Dendritic cell treated with granulocyte-macrophage colony-stimulating factor and Interleukin-4, amounts not matched to agents 40 ng/mL and 50 ng/mL, for 4 days (primary cell): Measurements from ENCODE around the gene MYL2.

Experiments
- H3K27ac Mint-ChIP-seq: one replicate; pipeline ENCODE4 v1.8.0; 2022; ENCODE audit warnings: mild to moderate bottlenecking, mixed read lengths
- H3K27me3 Mint-ChIP-seq: one replicate; pipeline ENCODE4 v1.8.0; 2022; ENCODE audit warnings: mild to moderate bottlenecking, mixed read lengths
- H3K36me3 Mint-ChIP-seq: one replicate; pipeline ENCODE4 v1.8.0; 2022; ENCODE audit warnings: low read depth, mixed read lengths
- H3K4me1 Mint-ChIP-seq: one replicate; pipeline ENCODE4 v1.8.0; 2022; ENCODE audit warnings: low read depth, mixed read lengths
- H3K4me3 Mint-ChIP-seq: one replicate; pipeline ENCODE4 v1.8.0; 2022; ENCODE audit warnings: mild to moderate bottlenecking, moderate library complexity, mixed read lengths
- H3K9me3 Mint-ChIP-seq: one replicate; pipeline ENCODE4 v1.8.0; 2022; ENCODE audit warnings: mixed read lengths
- intact Hi-C: fragments of 100-400 bp; cut with micrococcal nuclease; formaldehyde crosslinking; loops from one replicate; pipeline ENCODE4 v1.15.0; 2022

MYL2 gene

DNA sequence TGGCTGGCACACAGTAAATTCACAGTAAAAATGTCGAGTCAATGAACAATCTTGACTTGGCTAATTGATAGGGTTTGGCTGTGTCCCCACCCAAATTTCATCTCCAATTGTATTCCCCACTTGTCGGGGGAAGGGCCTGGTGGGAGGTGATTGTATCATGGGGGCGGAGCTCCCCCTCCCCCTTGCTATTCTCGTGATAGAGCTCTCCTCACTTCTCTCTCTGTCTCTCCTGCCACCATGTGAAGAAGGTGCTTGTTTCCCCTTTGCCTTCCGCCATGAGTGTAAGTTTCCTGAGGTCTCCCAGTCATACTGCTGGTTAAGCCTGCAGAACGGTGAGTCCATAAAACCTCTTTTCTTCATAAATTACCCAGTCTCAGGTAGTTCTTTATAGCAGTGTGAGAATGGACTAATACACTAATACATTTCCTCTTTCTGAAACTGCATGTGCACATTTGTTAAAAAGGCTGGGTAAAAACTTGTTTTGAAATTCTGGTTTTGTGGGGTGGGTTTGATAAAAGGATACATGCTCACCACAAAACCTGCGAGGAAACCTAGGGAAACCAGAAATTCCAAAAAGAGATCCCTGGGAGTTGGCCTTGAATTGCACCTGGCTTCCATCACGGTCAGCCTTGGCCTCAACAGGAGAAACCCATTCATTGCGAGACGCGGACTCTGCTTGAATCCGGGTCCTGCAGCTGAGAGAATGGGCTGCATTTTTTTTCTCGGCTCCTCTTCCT is 16.2 kb upstream of the MYL2 start:
- peaks cover 14% of the 10 kb centered on the region for H3K27me3 Mint-ChIP-seq
- no peak overlapping the region for H3K4me3 Mint-ChIP-seq

DNA sequence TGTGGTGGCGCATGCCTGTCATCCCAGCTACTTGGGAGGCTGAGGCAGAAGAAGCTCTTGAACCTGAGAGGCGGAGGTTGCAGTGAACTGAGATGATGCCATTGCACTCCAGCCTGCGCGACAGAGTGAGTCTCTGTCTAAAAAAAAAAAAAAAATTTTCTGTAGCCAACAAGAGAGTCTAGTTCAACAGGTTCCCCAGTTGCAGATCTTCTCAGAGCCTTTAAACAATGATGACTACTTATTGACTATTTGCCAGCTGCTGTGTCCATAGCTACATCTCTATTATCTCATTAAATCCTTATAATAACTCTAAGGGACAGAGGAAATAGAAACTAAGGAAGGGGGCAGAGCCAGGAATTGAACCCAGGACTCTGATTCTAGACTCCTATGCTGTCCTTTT is 15.2 kb upstream of the MYL2 start:
- no peak overlapping the region for H3K27ac Mint-ChIP-seq
- H3K4me1 Mint-ChIP-seq = peaks cover 16% of the 10 kb centered on the region
- H3K4me3 Mint-ChIP-seq = no peak overlapping the region
- intact Hi-C loops = loop anchor here (5.0 to 10.0 kb wide), 2 partner anchors 237 to 529 kb away; no protein-coding TSS in a partner anchor
- H3K36me3 Mint-ChIP-seq = no peaks in the 10 kb centered on the region
- H3K9me3 Mint-ChIP-seq = no peaks in the 10 kb centered on the region
- H3K27me3 Mint-ChIP-seq = peaks cover 14% of the 10 kb centered on the region

More for the DNA sequence above, 16.2 kb upstream of the MYL2 start:
- Mint-ChIP-seq H3K36me3 (no peaks in the 10 kb centered on the region), H3K4me1 (peaks cover 16% of the 10 kb centered on the region), H3K9me3 (no peaks in the 10 kb centered on the region), H3K27ac (no peak overlapping the region)
- intact Hi-C loops = loop anchor here (1.0 to 10.0 kb wide), 3 partner anchors 236 to 528 kb away; no protein-coding TSS in a partner anchor

DNA sequence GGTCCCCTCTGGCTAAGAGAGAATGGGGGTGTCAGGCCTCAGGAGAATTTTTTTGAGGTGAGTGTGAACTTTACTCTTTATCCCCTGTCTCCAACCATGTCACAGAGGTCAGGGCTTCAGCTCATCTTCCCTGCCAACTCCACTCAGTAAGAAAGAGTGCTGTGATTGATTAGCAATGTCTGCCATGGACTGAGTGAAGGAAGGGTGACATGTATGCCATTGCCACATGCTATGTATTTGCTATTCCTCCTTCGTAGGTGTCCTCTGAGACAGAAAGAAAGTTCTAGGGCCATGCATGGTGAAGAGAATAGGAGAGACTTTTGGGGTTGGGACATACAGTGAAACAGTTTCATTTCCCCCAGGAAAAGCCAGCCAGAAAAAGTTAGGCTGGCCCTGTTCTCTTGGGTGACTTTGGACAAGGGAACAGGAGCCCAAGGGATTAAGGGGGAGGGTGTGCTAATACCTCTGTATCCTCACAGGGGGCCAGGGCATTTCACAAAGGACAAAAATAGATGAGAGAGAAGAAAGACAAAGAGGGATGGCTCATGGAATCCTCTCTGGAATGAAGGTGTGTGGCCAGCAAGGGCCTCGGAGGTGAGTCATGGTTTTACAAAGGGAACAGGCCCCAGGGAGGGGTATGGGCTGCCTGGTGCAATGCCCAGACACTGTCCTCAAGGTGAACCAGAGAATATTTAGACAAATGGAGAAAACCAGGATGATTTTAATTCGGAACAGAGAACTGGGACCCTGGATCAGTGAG is 13.9 kb upstream of the MYL2 start:
- Mint-ChIP-seq H3K36me3 (no peaks in the 10 kb centered on the region), H3K9me3 (no peaks in the 10 kb centered on the region), H3K4me3 (no peak overlapping the region), H3K27ac (no peak overlapping the region), H3K27me3 (peaks cover 14% of the 10 kb centered on the region), H3K4me1 (peaks cover 16% of the 10 kb centered on the region)
- intact Hi-C loops = loop anchor here (10.0 kb wide), 1 partner anchor 531 kb away; no protein-coding TSS in a partner anchor

GRCh38 chr12:110933326-110933974 is 13.1 kb upstream of the MYL2 start:
- no peaks in the 10 kb centered on the region for H3K9me3 Mint-ChIP-seq
- intact Hi-C loops = loop anchor here (10.0 kb wide), 1 partner anchor 531 kb away; no protein-coding TSS in a partner anchor
- H3K27ac Mint-ChIP-seq = no peak overlapping the region

GRCh38 chr12:110932046-110932445 is 11.7 kb upstream of the MYL2 start:
- H3K4me1 Mint-ChIP-seq = peaks cover 12% of the 10 kb centered on the region
- peaks cover 9% of the 10 kb centered on the region for H3K27me3 Mint-ChIP-seq
- H3K27ac Mint-ChIP-seq = no peak overlapping the region
- H3K9me3 Mint-ChIP-seq = no peaks in the 10 kb centered on the region
- no peaks in the 10 kb centered on the region for H3K36me3 Mint-ChIP-seq
- no peak overlapping the region for H3K4me3 Mint-ChIP-seq
- intact Hi-C loops = loop anchor here (10.0 kb wide), 1 partner anchor 533 kb away; no protein-coding TSS in a partner anchor

More at GRCh38 chr12:110933326-110933974, 13.1 kb upstream of the MYL2 start:
- Mint-ChIP-seq H3K36me3 (no peaks in the 10 kb centered on the region), H3K4me1 (peaks cover 16% of the 10 kb centered on the region), H3K4me3 (no peak overlapping the region), H3K27me3 (peaks cover 14% of the 10 kb centered on the region)

DNA sequence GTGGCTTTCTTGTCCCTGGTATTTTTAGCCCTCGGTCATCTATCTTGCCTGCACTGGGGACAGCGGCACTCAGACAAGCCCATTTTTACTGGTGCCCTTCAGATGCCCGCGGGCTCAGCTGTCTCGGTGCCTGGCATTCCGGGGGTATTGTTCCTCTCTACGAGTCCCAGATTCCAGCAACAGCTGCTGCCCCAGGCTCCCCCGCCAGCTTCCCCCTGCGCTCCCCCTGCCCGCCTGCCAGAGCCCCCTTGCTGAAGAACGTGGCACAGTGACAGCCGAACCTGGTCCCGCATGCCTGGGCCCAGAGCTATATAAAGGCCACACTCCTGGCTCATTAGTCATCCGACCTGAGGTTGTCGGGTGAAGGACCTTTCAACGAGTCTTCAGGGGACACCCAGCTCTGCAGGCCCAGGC is 10.9 kb upstream of the MYL2 start:
- no peak overlapping the region for H3K4me3 Mint-ChIP-seq
- no peaks in the 10 kb centered on the region for H3K9me3 Mint-ChIP-seq
- intact Hi-C loops = loop anchor here (10.0 kb wide), 1 partner anchor 533 kb away; no protein-coding TSS in a partner anchor
- H3K27me3 Mint-ChIP-seq = peaks cover 3% of the 10 kb centered on the region
- H3K4me1 Mint-ChIP-seq = peaks cover 7% of the 10 kb centered on the region
- no peak overlapping the region for H3K27ac Mint-ChIP-seq
- no peaks in the 10 kb centered on the region for H3K36me3 Mint-ChIP-seq

- no peaks in the 10 kb centered on the region for H3K27me3 Mint-ChIP-seq
- no peak overlapping the region for H3K27ac Mint-ChIP-seq
- intact Hi-C loops = loop anchor here (10.0 kb wide), 1 partner anchor 534 kb away; no protein-coding TSS in a partner anchor
- H3K36me3 Mint-ChIP-seq = no peaks in the 10 kb centered on the region
- no peak overlapping the region for H3K4me3 Mint-ChIP-seq
- H3K4me1 Mint-ChIP-seq = peaks cover 6% of the 10 kb centered on the region
- no peaks in the 10 kb centered on the region for H3K9me3 Mint-ChIP-seq
These were observed 10.3 kb upstream of the MYL2 start for GRCh38 chr12:110930348-110931314.

GRCh38 chr12:110929818-110930217 is 9.4 kb upstream of the MYL2 start:
- Mint-ChIP-seq H3K4me3 (no peak overlapping the region), H3K9me3 (no peaks in the 10 kb centered on the region), H3K27me3 (no peaks in the 10 kb centered on the region), H3K36me3 (no peaks in the 10 kb centered on the region), H3K27ac (no peak overlapping the region), H3K4me1 (peaks cover 6% of the 10 kb centered on the region)
- intact Hi-C loops = loop anchor here (10.0 kb wide), 1 partner anchor 535 kb away; no protein-coding TSS in a partner anchor

DNA sequence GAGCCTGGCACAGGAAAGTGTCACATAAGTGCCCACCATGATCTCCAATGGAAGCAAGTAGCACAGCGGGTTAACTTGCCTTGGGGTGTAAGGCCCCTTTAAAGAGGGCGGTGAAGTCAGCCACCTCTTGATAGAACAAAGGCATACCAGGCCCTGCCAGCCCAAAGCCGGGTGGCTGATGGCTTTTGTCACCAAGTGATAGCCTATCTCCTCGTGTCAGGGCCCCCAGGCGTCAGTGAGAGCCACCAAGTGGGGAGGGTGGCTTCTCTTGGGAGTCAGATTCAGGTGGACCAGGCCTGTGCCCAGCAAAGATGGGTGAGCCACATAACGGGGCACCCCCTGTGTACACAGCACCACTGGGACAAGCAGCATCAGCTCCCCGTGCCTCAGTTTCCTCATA is 8.3 kb upstream of the MYL2 start:
- H3K27ac Mint-ChIP-seq = no peak overlapping the region
- H3K9me3 Mint-ChIP-seq = no peaks in the 10 kb centered on the region
- intact Hi-C loops = no loop called here
- no peaks in the 10 kb centered on the region for H3K27me3 Mint-ChIP-seq
- H3K4me1 Mint-ChIP-seq = no peaks in the 10 kb centered on the region
- H3K4me3 Mint-ChIP-seq = no peak overlapping the region
- H3K36me3 Mint-ChIP-seq = no peaks in the 10 kb centered on the region

DNA sequence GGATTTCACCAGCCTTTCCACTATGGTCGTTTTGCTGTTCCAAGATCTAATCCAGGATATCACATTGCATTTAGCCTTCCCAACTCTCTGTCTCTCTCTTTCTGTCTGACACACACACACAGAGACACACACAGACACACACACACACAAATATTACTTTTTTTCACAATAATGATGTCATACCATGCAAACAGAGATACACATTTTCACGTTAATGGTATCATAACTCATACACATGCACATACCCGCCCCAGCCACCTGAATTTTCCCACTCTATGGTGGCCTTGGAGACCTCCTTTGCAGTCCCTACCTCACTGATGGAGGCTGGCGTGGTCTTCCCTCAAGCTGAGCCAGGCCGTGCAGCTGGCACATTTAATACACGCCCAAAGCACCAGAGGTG is 7.2 kb upstream of the MYL2 start:
- no peak overlapping the region for H3K4me3 Mint-ChIP-seq
- no peaks in the 10 kb centered on the region for H3K36me3 Mint-ChIP-seq
- H3K27ac Mint-ChIP-seq = no peak overlapping the region
- H3K4me1 Mint-ChIP-seq = no peaks in the 10 kb centered on the region
- intact Hi-C loops = no loop called here
- no peaks in the 10 kb centered on the region for H3K27me3 Mint-ChIP-seq
- no peaks in the 10 kb centered on the region for H3K9me3 Mint-ChIP-seq

DNA sequence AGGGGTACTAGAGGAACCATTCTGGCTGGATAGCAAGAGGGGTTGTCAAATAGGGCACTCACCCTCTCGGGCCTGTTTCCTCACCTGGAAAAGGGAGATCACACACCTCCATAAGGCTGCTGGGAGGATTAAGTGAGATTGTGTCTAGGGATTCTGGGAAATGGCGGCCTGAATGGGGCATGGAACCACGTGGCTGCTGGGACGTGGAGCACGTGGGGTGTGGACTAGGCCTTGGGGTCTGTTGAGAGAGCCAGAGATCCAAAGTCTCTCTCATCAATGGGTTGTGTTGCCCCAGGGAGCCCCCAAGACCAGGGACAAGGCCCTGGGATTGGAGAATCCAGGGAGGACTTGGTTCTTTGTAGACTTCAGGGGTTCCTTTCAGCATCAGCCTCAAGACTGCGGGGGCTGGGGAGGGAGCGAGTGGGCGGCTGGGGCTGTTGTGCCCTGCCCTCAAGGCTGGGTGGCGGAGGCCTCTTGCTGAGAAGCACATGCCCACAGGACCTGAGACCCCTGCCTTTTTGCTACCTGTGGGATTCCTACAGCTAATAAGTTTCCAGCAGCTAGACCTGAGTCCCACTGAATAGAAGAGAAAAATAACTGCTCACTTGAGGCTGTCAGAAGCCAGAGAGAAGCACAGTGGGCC is 3.4 kb upstream of the MYL2 start:
- no peaks in the 10 kb centered on the region for H3K4me1 Mint-ChIP-seq
- no peak overlapping the region for H3K4me3 Mint-ChIP-seq
- no peaks in the 10 kb centered on the region for H3K36me3 Mint-ChIP-seq
- intact Hi-C loops = no loop called here
- H3K9me3 Mint-ChIP-seq = no peaks in the 10 kb centered on the region
- no peak overlapping the region for H3K27ac Mint-ChIP-seq
- peaks cover 3% of the 10 kb centered on the region for H3K27me3 Mint-ChIP-seq

- H3K36me3 Mint-ChIP-seq = no peaks in the 10 kb centered on the region
- intact Hi-C loops = no loop called here
- H3K27me3 Mint-ChIP-seq = peaks cover 3% of the 10 kb centered on the region
- H3K27ac Mint-ChIP-seq = no peak overlapping the region
- no peaks in the 10 kb centered on the region for H3K4me1 Mint-ChIP-seq
- H3K9me3 Mint-ChIP-seq = no peaks in the 10 kb centered on the region
- no peak overlapping the region for H3K4me3 Mint-ChIP-seq
These were observed 2.8 kb upstream of the MYL2 start for GRCh38 chr12:110923192-110923591.
